ENCODE measurements around the gene EEIG2. TPM values are rescaled to one million over a fixed set of nuclear protein-coding genes. Genes with fewer than 3 reads are reported as not detected.

EEIG2 gene
- total RNA-seq, 1 donor from 2014 or later: 20.0 TPM

- intact Hi-C loops (cut with DNase I): no loop called here
- H3K4me1 ChIP-seq: peaks cover 36% of the 10 kb centered on the region
- H3K9me3 ChIP-seq: no peaks in the 10 kb centered on the region
- TF ChIP-seq CTCF (IDR thresholded peaks at IDR 0.05): no peak
- ATAC-seq (no peak), DNase-seq (no peak)
- H3K27me3 ChIP-seq (ENCODE audit: low read depth): no peaks in the 10 kb centered on the region
- H3K27ac ChIP-seq: no peak overlapping the region
- H3K4me3 ChIP-seq: no peak overlapping the region
- no peaks in the 10 kb centered on the region for H3K36me3 ChIP-seq
Measured at GRCh38 chr1:108593448-108593847, 33.5 kb downstream of the EEIG2 start.

- H3K36me3 ChIP-seq: no peaks in the 10 kb centered on the region
- intact Hi-C loops (cut with DNase I): no loop called here
- H3K4me3 ChIP-seq: no peak overlapping the region
- peaks cover 30% of the 10 kb centered on the region for H3K4me1 ChIP-seq
- no peak for ATAC-seq
- H3K27ac ChIP-seq: no peak overlapping the region
- H3K9me3 ChIP-seq: no peaks in the 10 kb centered on the region
- no peak for DNase-seq
- H3K27me3 ChIP-seq (ENCODE audit: low read depth): no peaks in the 10 kb centered on the region
- no peak for TF ChIP-seq CTCF (IDR thresholded peaks at IDR 0.05)
Measured at GRCh38 chr1:108595507-108595906, 35.6 kb downstream of the EEIG2 start.

GRCh38 chr1:108597041-108597440 lies 37.1 kb downstream of the EEIG2 start:
- no peak for DNase-seq
- H3K27ac ChIP-seq: no peak overlapping the region
- intact Hi-C loops (cut with DNase I): no loop called here
- peaks cover 11% of the 10 kb centered on the region for H3K36me3 ChIP-seq
- H3K4me3 ChIP-seq: no peak overlapping the region
- TF ChIP-seq CTCF (IDR thresholded peaks at IDR 0.05): no peak
- no peaks in the 10 kb centered on the region for H3K9me3 ChIP-seq
- H3K4me1 ChIP-seq: peaks cover 16% of the 10 kb centered on the region
- H3K27me3 ChIP-seq (ENCODE audit: low read depth): no peaks in the 10 kb centered on the region
- ATAC-seq: no peak

DNA sequence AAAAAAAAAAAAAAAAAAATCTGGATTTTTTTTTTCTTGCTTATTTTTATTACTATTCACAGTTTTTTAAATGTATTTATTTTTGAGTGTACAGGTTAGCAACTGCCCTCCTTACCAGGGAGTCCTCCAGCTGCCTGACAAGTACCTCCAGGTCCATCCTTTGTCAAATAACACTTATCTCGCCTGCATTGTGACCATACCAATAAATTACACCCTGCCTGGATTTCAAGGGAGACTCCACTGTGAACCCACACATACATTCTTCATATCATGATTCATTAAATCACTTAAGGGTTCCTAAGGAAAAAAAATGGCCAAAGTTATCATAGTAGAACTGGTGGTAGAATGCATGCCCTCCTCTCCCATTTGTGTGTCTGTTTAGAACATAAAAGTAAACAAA lies 38.4 kb downstream of the EEIG2 start:
- H3K27me3 ChIP-seq (ENCODE audit: low read depth): no peaks in the 10 kb centered on the region
- peaks cover 24% of the 10 kb centered on the region for H3K36me3 ChIP-seq
- H3K27ac ChIP-seq: no peak overlapping the region
- ATAC-seq: no peak
- intact Hi-C loops (cut with DNase I): no loop called here
- H3K4me3 ChIP-seq: no peak overlapping the region
- no peak for DNase-seq
- H3K4me1 ChIP-seq: peaks cover 4% of the 10 kb centered on the region
- TF ChIP-seq CTCF (IDR thresholded peaks at IDR 0.05): no peak
- no peaks in the 10 kb centered on the region for H3K9me3 ChIP-seq

GRCh38 chr1:108600504-108600903 lies 40.6 kb downstream of the EEIG2 start:
- Histone ChIP-seq H3K27me3 (ENCODE audit: low read depth) (no peaks in the 10 kb centered on the region), H3K36me3 (peaks cover 25% of the 10 kb centered on the region), H3K4me1 (no peaks in the 10 kb centered on the region), H3K27ac (no peak overlapping the region), H3K9me3 (no peaks in the 10 kb centered on the region), H3K4me3 (no peak overlapping the region)
- ATAC-seq (no peak), DNase-seq (no peak)
- intact Hi-C loops (cut with DNase I): no loop called here
- no peak for TF ChIP-seq CTCF (IDR thresholded peaks at IDR 0.05)

Data from lower lobe of right lung (tissue), 2 donors.